WTC11 (cell line): Measurements from ENCODE around the gene NUP37. TPM values are rescaled to one million over a fixed set of nuclear protein-coding genes. Genes with fewer than 3 reads are reported as not detected.

Experiments
- ATAC-seq: fragments of 200-7000 bp; cut with Tn5 transposase; 2 replicates; pipeline ENCODE4 v1.10.0; 2021; ENCODE audit warnings: mild to moderate bottlenecking, moderate library complexity
- CTCF ChIA-PET: fragments of 300-600 bp; sonication (Branson Sonifier 250); formaldehyde crosslinking; loops from one replicate; lab custom pipeline; 2021; ENCODE audit warnings: antibody characterized with exemption; lab: Charles Lee
- POLR2A ChIA-PET: fragments of 350-600 bp; sonication (Branson Sonifier 250); formaldehyde crosslinking; loops from one replicate; lab custom pipeline; 2021; ENCODE audit warnings: antibody characterized with exemption; lab: Charles Lee
- DNase-seq: peaks from one replicate; pipeline ENCODE4 v3.0.0; 2021; ENCODE audit warnings: low spot score
- H3K27ac Mint-ChIP-seq: 2 replicates; pipeline ENCODE4 v1.8.0; 2021; ENCODE audit warnings: mixed read lengths
- H3K27me3 Mint-ChIP-seq: 2 replicates; pipeline ENCODE4 v1.8.0; 2021; ENCODE audit warnings: low read depth, mild to moderate bottlenecking, moderate library complexity, mixed read lengths
- H3K36me3 Mint-ChIP-seq: 2 replicates; pipeline ENCODE4 v1.8.0; 2021; ENCODE audit warnings: mixed read lengths
- H3K4me1 Mint-ChIP-seq: 2 replicates; pipeline ENCODE4 v1.8.0; 2022; ENCODE audit warnings: mixed read lengths
- H3K4me3 Mint-ChIP-seq: 2 replicates; pipeline ENCODE4 v1.8.0; 2021; ENCODE audit warnings: mild to moderate bottlenecking, moderate library complexity, mixed read lengths
- H3K9me3 Mint-ChIP-seq: 2 replicates; pipeline ENCODE4 v1.8.0; 2021; ENCODE audit warnings: mixed read lengths
- ELF4 ChIP-seq: sonication (generic); formaldehyde crosslinking; IDR thresholded peaks from 2 replicates; pipeline ENCODE4 v1.8.1; 2022; ENCODE audit warnings: low read depth, mild to moderate bottlenecking, moderate library complexity, missing genetic modification reagents
- ESRRA ChIP-seq: sonication (generic); formaldehyde crosslinking; IDR thresholded peaks from 2 replicates; pipeline ENCODE4 v1.8.1; 2022; ENCODE audit warnings: mild to moderate bottlenecking, missing genetic modification reagents, borderline replicate concordance
- FOXK1 ChIP-seq: sonication (generic); formaldehyde crosslinking; IDR thresholded peaks from 2 replicates; pipeline ENCODE4 v1.8.0; 2022; ENCODE audit warnings: mild to moderate bottlenecking, moderate library complexity, missing genetic modification reagents
- JAZF1 ChIP-seq: fragments of 250-450 bp; sonication (Bioruptor Pico); IDR thresholded peaks from 2 replicates; pipeline ENCODE4 v1.9.0; 2021; ENCODE audit warnings: moderate library complexity, mild to moderate bottlenecking, inconsistent platforms
- NFATC4 ChIP-seq: fragments of 250-450 bp; sonication (Bioruptor Pico); IDR thresholded peaks from 2 replicates; pipeline ENCODE4 v1.9.0; 2021; ENCODE audit warnings: mild to moderate bottlenecking
- NFE2L1 ChIP-seq: sonication (generic); formaldehyde crosslinking; IDR thresholded peaks from 2 replicates; pipeline ENCODE4 v1.8.1; 2023; ENCODE audit warnings: missing genetic modification reagents
- NR1H2 ChIP-seq: sonication (generic); formaldehyde crosslinking; IDR thresholded peaks from 2 replicates; pipeline ENCODE4 v1.9.0; 2021; ENCODE audit warnings: mild to moderate bottlenecking, moderate library complexity, missing genetic modification reagents
- SMAD3 ChIP-seq: sonication (generic); formaldehyde crosslinking; IDR thresholded peaks from 2 replicates; pipeline ENCODE4 v1.8.0; 2022; ENCODE audit warnings: missing genetic modification reagents, mild to moderate bottlenecking, borderline replicate concordance
- TCF7 ChIP-seq: sonication (generic); formaldehyde crosslinking; IDR thresholded peaks from 2 replicates; pipeline ENCODE4 v1.8.0; 2022; ENCODE audit warnings: mild to moderate bottlenecking, low read depth, missing genetic modification reagents, moderate library complexity
- ZBTB21 ChIP-seq: sonication (generic); formaldehyde crosslinking; IDR thresholded peaks from 2 replicates; pipeline ENCODE4 v1.8.1; 2023; ENCODE audit warnings: mild to moderate bottlenecking, missing genetic modification reagents, borderline replicate concordance
- ZNF423 ChIP-seq: fragments of 250-450 bp; sonication (Bioruptor Pico); IDR thresholded peaks from 2 replicates; pipeline ENCODE4 v2.1.2; 2022; ENCODE audit warnings: mild to moderate bottlenecking, moderate library complexity
- ZNF671 ChIP-seq: fragments of 250-450 bp; sonication (Bioruptor Pico); IDR thresholded peaks from 2 replicates; pipeline ENCODE4 v1.8.0; 2021; ENCODE audit warnings: mild to moderate bottlenecking
- total RNA-seq: library from RNA; stranded (reverse); gene quantifications from 3 replicates; pipeline ENCODE4 v1.2.3, GENCODE V29; 2021
- TF ChIP-seq, protein P1 (sequence below): fragments of 250-450 bp; sonication (Bioruptor Pico); IDR thresholded peaks from 2 replicates; pipeline ENCODE4 v1.9.0; 2021; ENCODE audit warnings: mild to moderate bottlenecking, borderline replicate concordance
- TF ChIP-seq, protein P2 (sequence below): sonication (generic); formaldehyde crosslinking; IDR thresholded peaks from 2 replicates; pipeline ENCODE4 v1.8.1; 2023; ENCODE audit warnings: mild to moderate bottlenecking, missing genetic modification reagents, moderate library complexity
- TF ChIP-seq, protein P3 (sequence below): sonication (generic); formaldehyde crosslinking; IDR thresholded peaks from 2 replicates; pipeline ENCODE4 v1.8.0; 2023; ENCODE audit warnings: mild to moderate bottlenecking, missing genetic modification reagents
- TF ChIP-seq, protein P4 (sequence below): sonication (generic); formaldehyde crosslinking; IDR thresholded peaks from 2 replicates; pipeline ENCODE4 v1.8.0; 2022; ENCODE audit warnings: missing genetic modification reagents
- TF ChIP-seq, protein P5 (sequence below): sonication (generic); formaldehyde crosslinking; IDR thresholded peaks from 2 replicates; pipeline ENCODE4 v1.8.1; 2022; ENCODE audit warnings: mild to moderate bottlenecking, missing genetic modification reagents, moderate library complexity, borderline replicate concordance
- TF ChIP-seq, protein P6 (sequence below): sonication (generic); formaldehyde crosslinking; IDR thresholded peaks from 2 replicates; pipeline ENCODE4 v1.8.0; 2022; ENCODE audit warnings: mild to moderate bottlenecking, missing genetic modification reagents

NUP37 gene
- total RNA-seq, 1 experiment from 2014 or later, result 58.4 TPM

DNA sequence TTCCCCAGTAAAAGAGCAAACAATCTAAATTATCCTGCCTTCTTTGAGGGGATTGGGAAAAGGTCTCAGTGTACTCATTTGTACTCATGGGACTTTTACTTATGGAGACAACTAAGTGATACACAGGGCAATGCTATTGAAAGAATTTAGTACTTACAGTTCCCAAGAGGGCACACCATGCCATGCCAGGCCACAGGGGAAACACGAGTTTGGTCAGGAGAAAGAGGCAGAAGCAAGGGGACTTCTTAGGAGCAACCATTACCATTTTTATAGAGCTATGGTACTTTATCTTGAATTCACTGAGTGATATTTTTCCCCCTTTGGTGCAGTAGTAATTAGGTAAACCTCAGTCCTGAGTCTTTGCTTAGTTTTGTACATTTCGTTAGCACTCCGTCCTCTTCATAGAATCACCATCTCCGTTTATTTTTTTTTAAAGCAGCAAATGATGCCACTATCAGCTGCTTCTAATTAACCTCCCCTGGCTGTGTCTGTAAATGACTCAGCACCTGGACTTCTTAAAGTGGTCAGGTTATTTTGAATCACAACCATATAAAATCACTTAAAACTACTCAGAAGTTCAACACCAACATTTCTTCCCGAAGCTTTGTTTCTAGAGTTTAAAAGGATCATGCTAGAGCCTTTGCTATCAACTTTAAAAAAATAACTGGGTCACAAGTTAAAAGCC is 52.2 kb downstream of the NUP37 start:
- no peak overlapping the region for H3K4me3 Mint-ChIP-seq
- H3K27me3 Mint-ChIP-seq, result no peaks in the 10 kb centered on the region; the same call in 1 of the 2 replicates
- no peaks in the 10 kb centered on the region for H3K36me3 Mint-ChIP-seq
- POLR2A ChIA-PET, result no interaction called here
- DNase-seq, result no peak
- H3K9me3 Mint-ChIP-seq, result peaks cover 7% of the 10 kb centered on the region; the same call in 1 of the 2 replicates
- no peak for ATAC-seq
- no peak for TF ChIP-seq FOXK1 (CRISPR knock-in tag)
- no peak for TF ChIP-seq SMAD3 (CRISPR knock-in tag)
- TF ChIP-seq ZBTB21 (CRISPR knock-in tag), result no peak
- TF ChIP-seq ZNF423 (CRISPR knock-in tag), result no peak
- TF ChIP-seq, protein P1, sequence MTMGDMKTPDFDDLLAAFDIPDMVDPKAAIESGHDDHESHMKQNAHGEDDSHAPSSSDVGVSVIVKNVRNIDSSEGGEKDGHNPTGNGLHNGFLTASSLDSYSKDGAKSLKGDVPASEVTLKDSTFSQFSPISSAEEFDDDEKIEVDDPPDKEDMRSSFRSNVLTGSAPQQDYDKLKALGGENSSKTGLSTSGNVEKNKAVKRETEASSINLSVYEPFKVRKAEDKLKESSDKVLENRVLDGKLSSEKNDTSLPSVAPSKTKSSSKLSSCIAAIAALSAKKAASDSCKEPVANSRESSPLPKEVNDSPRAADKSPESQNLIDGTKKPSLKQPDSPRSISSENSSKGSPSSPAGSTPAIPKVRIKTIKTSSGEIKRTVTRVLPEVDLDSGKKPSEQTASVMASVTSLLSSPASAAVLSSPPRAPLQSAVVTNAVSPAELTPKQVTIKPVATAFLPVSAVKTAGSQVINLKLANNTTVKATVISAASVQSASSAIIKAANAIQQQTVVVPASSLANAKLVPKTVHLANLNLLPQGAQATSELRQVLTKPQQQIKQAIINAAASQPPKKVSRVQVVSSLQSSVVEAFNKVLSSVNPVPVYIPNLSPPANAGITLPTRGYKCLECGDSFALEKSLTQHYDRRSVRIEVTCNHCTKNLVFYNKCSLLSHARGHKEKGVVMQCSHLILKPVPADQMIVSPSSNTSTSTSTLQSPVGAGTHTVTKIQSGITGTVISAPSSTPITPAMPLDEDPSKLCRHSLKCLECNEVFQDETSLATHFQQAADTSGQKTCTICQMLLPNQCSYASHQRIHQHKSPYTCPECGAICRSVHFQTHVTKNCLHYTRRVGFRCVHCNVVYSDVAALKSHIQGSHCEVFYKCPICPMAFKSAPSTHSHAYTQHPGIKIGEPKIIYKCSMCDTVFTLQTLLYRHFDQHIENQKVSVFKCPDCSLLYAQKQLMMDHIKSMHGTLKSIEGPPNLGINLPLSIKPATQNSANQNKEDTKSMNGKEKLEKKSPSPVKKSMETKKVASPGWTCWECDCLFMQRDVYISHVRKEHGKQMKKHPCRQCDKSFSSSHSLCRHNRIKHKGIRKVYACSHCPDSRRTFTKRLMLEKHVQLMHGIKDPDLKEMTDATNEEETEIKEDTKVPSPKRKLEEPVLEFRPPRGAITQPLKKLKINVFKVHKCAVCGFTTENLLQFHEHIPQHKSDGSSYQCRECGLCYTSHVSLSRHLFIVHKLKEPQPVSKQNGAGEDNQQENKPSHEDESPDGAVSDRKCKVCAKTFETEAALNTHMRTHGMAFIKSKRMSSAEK (CRISPR knock-in tag), result no peak
- no peak for TF ChIP-seq NFE2L1
- TF ChIP-seq ZNF671 (CRISPR knock-in tag), result no peak
- no peak for TF ChIP-seq ESRRA (CRISPR knock-in tag)
- CTCF ChIA-PET, result no interaction called here
- H3K27ac Mint-ChIP-seq, result no peak overlapping the region
- H3K4me1 Mint-ChIP-seq, result no peaks in the 10 kb centered on the region

DNA sequence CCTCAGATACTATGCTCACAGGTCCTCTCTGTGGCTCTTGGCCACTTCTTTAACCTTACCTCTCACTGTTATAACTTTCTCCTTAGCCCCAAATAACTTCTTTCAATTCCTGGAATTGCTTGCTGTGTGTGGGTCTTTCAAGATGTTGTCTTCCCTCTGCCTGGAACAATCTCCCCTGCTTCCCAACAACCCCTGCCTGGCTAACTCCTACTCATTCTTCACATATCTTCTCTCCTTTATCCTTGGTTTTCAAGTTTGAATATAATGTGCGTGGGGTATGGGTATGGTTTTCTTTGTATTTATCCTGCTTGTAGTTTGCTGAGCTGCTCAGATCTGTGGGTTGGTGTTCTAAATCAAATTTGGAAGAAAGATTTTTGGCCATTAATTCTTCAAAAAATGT is 55.4 kb downstream of the NUP37 start:
- POLR2A ChIA-PET, result no interaction called here
- CTCF ChIA-PET, result no interaction called here
- peaks cover 8% of the 10 kb centered on the region; the same call in 1 of the 2 replicates for H3K9me3 Mint-ChIP-seq
- DNase-seq (no peak), ATAC-seq (no peak)
- no peaks in the 10 kb centered on the region for H3K36me3 Mint-ChIP-seq
- no peaks in the 10 kb centered on the region; the same call in 1 of the 2 replicates for H3K27me3 Mint-ChIP-seq
- H3K4me3 Mint-ChIP-seq, result no peak overlapping the region
- peaks cover 6% of the 10 kb centered on the region for H3K4me1 Mint-ChIP-seq
- no peak overlapping the region for H3K27ac Mint-ChIP-seq
- no peak for TF ChIP-seq NR1H2
- no peak for TF ChIP-seq TCF7 (CRISPR knock-in tag)
- TF ChIP-seq ESRRA (CRISPR knock-in tag), result no peak
- TF ChIP-seq, protein P2, sequence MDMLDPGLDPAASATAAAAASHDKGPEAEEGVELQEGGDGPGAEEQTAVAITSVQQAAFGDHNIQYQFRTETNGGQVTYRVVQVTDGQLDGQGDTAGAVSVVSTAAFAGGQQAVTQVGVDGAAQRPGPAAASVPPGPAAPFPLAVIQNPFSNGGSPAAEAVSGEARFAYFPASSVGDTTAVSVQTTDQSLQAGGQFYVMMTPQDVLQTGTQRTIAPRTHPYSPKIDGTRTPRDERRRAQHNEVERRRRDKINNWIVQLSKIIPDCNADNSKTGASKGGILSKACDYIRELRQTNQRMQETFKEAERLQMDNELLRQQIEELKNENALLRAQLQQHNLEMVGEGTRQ (CRISPR knock-in tag), result no peak
- no peak for TF ChIP-seq ZNF671 (CRISPR knock-in tag)
- TF ChIP-seq JAZF1 (CRISPR knock-in tag), result no peak
- TF ChIP-seq ELF4, result no peak
- TF ChIP-seq, protein P3, sequence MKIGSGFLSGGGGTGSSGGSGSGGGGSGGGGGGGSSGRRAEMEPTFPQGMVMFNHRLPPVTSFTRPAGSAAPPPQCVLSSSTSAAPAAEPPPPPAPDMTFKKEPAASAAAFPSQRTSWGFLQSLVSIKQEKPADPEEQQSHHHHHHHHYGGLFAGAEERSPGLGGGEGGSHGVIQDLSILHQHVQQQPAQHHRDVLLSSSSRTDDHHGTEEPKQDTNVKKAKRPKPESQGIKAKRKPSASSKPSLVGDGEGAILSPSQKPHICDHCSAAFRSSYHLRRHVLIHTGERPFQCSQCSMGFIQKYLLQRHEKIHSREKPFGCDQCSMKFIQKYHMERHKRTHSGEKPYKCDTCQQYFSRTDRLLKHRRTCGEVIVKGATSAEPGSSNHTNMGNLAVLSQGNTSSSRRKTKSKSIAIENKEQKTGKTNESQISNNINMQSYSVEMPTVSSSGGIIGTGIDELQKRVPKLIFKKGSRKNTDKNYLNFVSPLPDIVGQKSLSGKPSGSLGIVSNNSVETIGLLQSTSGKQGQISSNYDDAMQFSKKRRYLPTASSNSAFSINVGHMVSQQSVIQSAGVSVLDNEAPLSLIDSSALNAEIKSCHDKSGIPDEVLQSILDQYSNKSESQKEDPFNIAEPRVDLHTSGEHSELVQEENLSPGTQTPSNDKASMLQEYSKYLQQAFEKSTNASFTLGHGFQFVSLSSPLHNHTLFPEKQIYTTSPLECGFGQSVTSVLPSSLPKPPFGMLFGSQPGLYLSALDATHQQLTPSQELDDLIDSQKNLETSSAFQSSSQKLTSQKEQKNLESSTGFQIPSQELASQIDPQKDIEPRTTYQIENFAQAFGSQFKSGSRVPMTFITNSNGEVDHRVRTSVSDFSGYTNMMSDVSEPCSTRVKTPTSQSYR (CRISPR knock-in tag), result no peak
- TF ChIP-seq, protein P4, sequence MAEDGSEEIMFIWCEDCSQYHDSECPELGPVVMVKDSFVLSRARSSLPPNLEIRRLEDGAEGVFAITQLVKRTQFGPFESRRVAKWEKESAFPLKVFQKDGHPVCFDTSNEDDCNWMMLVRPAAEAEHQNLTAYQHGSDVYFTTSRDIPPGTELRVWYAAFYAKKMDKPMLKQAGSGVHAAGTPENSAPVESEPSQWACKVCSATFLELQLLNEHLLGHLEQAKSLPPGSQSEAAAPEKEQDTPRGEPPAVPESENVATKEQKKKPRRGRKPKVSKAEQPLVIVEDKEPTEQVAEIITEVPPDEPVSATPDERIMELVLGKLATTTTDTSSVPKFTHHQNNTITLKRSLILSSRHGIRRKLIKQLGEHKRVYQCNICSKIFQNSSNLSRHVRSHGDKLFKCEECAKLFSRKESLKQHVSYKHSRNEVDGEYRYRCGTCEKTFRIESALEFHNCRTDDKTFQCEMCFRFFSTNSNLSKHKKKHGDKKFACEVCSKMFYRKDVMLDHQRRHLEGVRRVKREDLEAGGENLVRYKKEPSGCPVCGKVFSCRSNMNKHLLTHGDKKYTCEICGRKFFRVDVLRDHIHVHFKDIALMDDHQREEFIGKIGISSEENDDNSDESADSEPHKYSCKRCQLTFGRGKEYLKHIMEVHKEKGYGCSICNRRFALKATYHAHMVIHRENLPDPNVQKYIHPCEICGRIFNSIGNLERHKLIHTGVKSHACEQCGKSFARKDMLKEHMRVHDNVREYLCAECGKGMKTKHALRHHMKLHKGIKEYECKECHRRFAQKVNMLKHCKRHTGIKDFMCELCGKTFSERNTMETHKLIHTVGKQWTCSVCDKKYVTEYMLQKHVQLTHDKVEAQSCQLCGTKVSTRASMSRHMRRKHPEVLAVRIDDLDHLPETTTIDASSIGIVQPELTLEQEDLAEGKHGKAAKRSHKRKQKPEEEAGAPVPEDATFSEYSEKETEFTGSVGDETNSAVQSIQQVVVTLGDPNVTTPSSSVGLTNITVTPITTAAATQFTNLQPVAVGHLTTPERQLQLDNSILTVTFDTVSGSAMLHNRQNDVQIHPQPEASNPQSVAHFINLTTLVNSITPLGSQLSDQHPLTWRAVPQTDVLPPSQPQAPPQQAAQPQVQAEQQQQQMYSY (CRISPR knock-in tag), result no peak
- TF ChIP-seq NFATC4 (CRISPR knock-in tag), result no peak
- TF ChIP-seq, protein P5, sequence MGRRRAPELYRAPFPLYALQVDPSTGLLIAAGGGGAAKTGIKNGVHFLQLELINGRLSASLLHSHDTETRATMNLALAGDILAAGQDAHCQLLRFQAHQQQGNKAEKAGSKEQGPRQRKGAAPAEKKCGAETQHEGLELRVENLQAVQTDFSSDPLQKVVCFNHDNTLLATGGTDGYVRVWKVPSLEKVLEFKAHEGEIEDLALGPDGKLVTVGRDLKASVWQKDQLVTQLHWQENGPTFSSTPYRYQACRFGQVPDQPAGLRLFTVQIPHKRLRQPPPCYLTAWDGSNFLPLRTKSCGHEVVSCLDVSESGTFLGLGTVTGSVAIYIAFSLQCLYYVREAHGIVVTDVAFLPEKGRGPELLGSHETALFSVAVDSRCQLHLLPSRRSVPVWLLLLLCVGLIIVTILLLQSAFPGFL (CRISPR knock-in tag), result no peak
- no peak for TF ChIP-seq SMAD3 (CRISPR knock-in tag)
- TF ChIP-seq, protein P6, sequence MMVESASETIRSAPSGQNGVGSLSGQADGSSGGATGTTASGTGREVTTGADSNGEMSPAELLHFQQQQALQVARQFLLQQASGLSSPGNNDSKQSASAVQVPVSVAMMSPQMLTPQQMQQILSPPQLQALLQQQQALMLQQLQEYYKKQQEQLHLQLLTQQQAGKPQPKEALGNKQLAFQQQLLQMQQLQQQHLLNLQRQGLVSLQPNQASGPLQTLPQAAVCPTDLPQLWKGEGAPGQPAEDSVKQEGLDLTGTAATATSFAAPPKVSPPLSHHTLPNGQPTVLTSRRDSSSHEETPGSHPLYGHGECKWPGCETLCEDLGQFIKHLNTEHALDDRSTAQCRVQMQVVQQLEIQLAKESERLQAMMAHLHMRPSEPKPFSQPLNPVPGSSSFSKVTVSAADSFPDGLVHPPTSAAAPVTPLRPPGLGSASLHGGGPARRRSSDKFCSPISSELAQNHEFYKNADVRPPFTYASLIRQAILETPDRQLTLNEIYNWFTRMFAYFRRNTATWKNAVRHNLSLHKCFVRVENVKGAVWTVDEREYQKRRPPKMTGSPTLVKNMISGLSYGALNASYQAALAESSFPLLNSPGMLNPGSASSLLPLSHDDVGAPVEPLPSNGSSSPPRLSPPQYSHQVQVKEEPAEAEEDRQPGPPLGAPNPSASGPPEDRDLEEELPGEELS (CRISPR knock-in tag), result no peak
